NCI-H2029 treated with DMSO at 0.1 percent for 48 hours (cell line): ENCODE data around the gene PTPRM.

Experiments
- DNase-seq: peaks from one replicate; lab custom pipeline; 2025; lab: John Stamatoyannopoulos, UW

Gene PTPRM

DNA sequence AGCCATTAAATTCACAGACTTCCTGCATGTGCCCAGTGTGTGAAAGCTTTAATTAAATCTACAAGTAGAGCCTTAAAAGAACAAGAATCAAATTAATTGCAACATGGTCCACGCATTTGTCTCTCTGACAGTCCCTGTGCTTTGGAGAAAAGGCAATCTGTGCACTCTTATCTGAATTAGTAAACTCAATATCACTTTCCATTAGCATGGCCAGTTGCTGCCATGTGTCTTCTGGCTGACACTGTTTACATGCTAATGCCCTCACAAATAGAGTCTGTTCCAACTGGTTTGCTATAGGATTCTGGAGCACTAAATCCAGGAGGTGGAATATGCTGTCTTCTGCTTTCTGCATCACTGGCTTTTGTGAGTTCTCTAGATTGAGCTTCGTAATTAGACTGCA, 607.7 kb downstream of the PTPRM start:
- DNase-seq: no peak

DNA sequence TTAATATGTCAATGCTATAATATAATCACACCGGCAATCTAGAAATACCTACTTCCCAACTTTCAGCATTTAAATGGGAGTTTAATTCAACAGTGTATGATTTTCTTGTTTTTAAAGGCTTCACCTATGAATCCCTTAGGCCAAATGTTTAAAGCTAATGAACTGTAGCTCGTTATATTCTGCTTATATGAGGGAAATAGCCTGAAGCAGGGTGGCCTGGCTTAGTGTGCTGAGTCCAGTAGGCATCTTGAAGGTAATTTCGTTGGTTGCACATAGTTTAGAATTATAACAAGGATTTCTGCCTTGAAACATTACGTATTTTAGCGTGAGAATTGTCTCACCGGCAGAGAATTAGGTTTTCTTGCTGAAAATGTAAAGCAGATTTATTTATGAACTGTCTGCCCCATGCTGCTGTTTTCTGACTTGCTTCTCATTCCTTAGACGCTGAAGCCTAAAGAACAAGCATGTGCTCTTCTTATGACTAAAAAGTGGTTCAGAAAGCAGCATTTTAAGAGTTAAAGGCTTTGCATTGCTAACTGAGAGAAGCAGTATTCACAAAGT, 608.5 kb downstream of the PTPRM start:
- no peak for DNase-seq

GRCh38 chr18:8176109-8176508, 609.0 kb downstream of the PTPRM start:
- DNase-seq: no peak

GRCh38 chr18:8176554-8176953, 609.4 kb downstream of the PTPRM start:
- no peak for DNase-seq

DNA sequence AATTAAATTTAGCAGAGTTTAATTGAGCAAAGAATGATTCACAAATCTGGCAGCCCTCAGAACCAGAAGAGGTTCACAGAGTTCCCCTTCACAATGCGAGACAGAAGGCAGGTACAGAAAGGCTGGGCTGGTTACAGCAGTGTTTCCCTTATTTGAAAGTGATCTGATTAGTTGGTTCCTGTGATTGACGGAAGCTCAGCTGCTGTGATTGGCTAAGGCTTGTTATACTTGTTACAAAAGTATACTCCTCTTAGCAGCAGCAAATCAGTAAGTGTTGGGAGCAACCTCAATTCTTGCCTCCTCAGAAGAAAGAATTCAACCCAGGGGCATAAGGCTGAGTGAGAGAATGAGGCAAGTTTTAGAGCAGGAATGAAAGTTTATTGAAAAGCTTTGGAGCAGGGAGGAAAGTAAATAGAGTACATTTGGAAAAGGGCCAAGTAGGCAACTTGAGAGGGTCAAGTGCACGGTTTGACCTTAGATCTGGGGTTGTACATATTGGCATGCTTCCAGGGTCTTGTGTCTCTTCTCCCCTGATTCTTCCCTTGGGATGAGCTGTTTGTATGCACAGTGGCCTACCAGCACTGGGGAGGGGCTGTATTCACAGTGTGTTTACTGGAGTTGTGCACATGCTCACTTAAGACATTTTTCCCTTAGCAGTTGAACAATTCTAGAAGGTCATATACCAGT, 610.4 kb downstream of the PTPRM start:
- peak; percentile 19 for DNase-seq

DNA sequence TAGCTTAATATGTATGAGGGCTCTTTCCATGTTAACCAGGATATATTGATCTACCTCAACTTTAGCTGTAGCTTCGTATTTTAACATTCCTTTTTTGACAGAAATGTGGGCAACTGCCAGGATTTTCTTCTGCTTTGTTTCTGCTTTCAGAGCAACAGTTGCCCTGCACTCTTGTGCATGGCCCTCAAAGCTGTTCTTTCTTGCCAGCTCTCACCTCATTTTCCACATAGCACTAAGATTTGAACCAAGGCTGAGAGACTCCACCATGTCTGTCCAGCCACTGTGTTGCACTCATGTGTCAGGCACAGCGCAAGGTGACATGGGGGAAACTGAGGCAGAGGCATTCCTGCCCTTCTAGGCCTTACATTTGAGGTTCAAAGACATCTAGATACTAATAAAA, 619.3 kb downstream of the PTPRM start:
- DNase-seq: no peak

GRCh38 chr18:8188184-8188583, 621.1 kb downstream of the PTPRM start:
- DNase-seq: no peak

DNA sequence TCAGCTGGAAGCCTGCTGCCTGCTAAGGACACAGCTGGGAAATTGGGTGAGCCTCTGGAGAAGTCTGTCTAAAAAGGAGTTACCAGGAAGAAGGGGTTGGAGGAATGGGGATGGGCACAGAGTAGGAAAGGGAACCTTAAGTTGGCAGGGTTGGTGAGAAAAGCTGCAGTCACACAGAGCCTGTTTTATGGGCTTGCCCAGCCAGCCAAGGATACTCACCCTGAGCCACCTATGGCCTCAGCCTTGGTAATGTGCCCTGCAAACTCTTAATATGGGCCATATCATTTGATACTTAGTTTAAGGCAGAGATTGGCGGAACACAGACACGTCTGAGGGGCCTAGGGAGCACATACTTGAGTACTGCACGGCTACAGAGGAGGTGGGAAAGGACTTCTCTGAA, 623.9 kb downstream of the PTPRM start:
- no peak for DNase-seq

GRCh38 chr18:8194431-8194830, 627.3 kb downstream of the PTPRM start:
- DNase-seq: no peak

GRCh38 chr18:8196238-8196637, 629.1 kb downstream of the PTPRM start:
- no peak for DNase-seq

- DNase-seq: no peak
Measured at GRCh38 chr18:8197499-8197898, 630.4 kb downstream of the PTPRM start.

GRCh38 chr18:8207996-8208395, 640.9 kb downstream of the PTPRM start:
- DNase-seq: no peak

DNA sequence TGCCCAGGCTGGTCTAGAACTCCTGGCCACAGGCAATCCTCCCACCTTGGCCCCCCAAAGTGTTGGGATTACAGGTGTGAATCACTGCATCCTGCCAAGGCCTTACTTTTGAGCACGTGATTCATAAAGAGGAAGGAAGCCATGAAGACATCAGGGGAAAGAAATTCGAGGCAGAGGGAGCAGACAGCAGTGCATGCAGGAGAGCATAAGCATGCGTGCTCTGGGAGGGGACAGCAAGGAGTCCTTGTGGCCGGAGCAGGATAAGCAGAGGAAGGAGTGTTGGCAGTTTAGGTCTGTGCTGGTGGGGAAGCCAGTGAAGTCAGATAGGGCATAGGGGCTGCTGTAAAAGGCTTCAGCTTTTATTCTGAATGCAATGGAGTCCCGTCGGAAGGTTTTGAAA, 641.6 kb downstream of the PTPRM start:
- DNase-seq: no peak

DNA sequence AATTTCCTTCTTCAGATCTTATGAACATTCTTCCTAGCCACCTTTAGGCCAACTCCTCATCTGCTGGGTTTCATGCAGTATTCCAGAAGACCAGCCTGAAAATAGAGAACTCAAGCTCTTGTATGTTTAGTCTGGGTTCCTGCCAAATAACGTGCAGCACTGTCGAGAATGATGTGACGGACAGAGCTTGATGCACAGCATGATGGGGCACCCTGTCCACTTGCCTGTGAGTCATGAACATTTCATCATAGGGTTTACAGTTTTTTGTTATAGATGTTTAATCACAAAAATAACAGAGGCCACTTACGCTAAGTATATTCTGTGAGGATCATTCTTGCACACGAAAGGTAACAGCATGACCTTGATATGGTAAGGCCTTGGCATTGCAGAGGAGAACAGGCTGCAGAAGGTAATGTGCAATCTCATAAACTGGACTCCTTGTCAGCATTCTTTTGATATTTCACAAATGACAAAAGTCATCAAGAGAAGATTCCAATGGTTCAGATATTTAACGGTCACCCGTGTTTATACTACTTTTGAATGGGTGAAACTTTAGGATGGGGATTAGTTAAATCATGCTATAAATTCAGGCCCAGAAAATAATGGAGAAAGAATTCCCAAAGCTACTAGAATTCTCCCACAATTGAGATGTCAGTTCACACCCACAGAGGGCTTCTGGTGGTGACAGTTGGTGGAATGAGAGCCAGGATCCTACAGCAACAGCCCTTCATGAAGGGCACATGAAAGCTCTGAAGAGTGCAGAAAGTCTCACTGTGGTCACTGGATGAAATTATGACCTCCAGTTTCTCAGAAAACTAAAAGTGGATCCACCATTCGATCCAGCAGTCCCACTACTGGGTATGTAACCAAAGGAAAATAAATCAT, 646.0 kb downstream of the PTPRM start:
- DNase-seq: no peak

GRCh38 chr18:8215741-8216140, 648.6 kb downstream of the PTPRM start:
- no peak for DNase-seq

DNA sequence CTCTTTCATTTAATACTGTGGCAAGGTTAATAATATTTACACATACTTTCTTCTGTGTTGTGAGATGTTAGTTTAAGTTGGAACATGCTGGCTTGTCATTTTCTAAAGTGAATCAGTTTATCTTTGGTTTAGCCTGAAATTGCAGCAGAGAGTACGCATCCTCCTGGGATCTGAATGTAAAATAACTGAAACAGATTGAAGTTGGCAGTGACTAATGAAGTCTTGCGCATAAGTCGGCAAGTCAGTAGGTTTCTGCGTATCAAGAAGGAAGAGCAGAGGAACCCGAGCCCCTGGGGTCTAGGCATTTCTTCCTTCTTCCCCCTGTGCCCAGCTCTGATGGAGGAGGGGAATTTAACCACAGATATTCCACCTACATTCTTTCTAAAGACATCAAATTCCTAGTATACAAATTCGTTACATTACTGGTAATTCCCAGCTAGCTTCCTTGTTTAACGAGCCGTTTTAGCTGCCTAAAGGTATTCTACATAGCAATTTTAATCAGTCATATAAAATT, 650.0 kb downstream of the PTPRM start:
- DNase-seq: no peak

DNA sequence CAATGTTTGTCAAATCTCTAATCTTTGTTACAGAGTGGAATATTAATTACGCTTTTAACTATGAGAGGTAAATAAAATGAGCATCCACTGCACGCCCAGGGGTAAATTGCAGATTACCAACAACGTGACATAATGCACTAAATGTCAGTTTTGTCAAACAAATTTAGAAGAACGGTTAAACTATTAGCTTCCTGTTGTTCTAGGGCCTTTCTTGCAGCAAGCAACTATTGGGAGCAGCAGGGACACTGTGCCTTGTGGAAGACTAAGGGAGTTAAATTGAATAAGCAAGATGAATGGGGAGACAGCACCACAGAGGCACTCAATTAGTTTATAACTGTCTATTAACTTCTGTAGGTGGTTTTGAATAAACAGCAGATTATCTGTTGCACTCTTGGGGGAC, 651.1 kb downstream of the PTPRM start:
- no peak for DNase-seq

DNA sequence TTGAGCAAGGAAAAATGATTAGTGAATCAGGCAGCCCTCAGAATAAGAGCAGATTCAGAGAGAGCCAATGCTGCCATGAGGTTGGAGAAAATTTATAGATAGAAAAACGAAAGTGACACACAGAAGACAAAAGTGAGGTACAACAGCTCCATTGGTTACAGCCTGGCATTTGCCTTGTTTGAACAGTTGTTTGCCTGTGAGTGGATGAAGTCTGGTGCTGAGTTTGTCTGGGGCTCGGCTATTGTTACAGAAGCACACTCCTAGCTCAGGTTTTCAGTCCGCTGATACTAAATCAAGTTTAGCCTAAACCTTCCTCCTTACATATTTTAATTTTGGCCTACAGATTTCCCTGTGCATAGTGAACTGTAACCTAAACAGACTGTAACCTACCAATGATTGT, 654.3 kb downstream of the PTPRM start:
- DNase-seq: no peak

GRCh38 chr18:8224576-8224975, 657.5 kb downstream of the PTPRM start:
- DNase-seq: no peak

DNA sequence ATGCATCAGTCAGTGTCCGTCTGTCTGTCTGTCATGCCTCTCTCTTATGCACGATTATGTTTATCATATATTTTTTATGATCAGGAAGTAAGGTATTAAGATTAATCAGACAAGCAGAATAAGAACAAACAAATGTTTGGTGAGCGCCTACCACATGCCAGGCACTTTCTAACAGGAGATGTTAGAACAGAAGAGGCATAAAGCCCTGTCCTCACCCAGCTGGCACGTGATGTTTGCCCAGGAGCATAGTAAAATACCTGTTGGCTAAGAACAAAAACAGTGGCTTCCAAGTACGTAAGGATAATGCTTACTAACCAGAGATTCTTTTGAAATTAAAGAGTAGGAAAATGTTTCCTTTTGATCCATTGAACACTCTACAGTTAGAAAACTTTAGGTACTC, 661.9 kb downstream of the PTPRM start:
- no peak for DNase-seq

DNA sequence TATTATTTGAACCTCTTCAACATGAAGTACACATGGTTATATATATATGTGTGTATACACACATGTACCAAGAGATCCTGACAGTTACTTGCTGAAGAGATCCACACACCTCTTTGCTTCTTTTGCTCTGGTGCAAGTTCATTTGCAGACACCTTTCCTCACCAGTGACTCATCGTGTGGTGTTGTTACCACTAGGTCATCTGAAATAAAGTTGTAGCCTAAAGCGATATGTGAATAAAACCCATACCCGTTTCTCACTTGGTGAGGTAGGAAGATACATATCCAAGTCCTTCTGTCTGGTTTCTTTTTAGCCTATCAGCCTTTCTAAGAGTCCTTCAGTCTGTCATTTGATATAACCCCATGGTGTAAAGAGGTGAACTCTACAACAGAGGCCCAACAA, 662.7 kb downstream of the PTPRM start:
- no peak for DNase-seq

DNA sequence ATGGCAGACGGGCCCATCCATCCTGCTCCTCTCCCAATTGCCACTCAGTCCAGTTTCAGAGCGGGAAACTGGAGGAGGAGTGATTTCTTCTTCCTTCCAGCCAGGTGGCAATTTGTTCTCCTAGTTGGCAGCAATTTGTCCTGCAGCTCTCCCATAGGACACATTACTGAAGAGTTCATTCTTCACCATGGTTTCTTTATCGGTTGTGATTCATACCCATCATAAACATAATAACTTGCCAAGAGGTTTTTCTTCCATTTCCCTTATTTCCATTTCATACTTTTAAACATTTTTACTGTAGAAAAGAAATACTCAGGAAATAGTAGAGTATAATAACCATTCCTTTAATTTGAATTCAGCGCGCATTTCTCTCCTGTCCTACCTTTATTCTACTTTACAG, 664.2 kb downstream of the PTPRM start:
- DNase-seq: no peak

DNA sequence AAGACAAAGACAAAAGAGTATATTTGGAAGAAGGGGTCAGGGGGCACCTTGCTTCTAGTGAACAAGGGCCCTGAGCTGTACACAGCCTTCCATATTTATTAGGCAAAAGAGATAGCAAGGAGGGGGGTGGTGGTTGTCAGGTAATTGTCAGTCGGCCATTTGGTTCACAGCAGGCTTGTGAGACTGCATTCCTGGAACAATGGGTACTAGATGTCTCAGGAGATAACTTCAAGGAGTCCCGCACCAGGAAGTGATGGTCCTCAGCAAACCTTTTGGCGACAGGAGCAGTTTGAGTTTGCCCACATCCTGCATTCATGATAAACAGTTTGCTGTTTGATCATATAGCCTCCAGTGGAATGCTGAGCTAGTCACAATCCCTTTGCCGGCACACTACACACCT, 665.7 kb downstream of the PTPRM start:
- DNase-seq: no peak
